Muscle layer of colon (tissue), 2 donors: Measurements from ENCODE around the gene MED25.

Source experiments
- H3K27ac ChIP-seq: one replicate; pipeline ENCODE4 v1.7.0; 2013; ENCODE audit warnings: low read depth, mild to moderate bottlenecking, low read length, moderate library complexity
- H3K27me3 ChIP-seq, 2 donors: one replicate each; pipeline ENCODE4 v1.7.0; 2013; ENCODE audit warnings: low read length in 2 of 2, mild to moderate bottlenecking in 2 of 2; ENCODE audit not compliant: insufficient read depth in 2 of 2, control insufficient read depth in 1 of 2
- H3K36me3 ChIP-seq: one replicate; pipeline ENCODE4 v1.7.0; 2013; ENCODE audit warnings: mild to moderate bottlenecking, low read length; ENCODE audit not compliant: insufficient read depth
- H3K4me1 ChIP-seq: one replicate; pipeline ENCODE4 v1.7.0; 2013; ENCODE audit warnings: mild to moderate bottlenecking, low read length; ENCODE audit not compliant: insufficient read depth
- H3K4me3 ChIP-seq, 2 donors: one replicate each; pipeline ENCODE4 v1.7.0; 2013; ENCODE audit warnings: low read length in 2 of 2, low read depth in 1 of 2, mild to moderate bottlenecking in 1 of 2, moderate library complexity in 1 of 2
- H3K9ac ChIP-seq: one replicate; pipeline ENCODE4 v1.7.0; 2013; ENCODE audit warnings: low read length
- H3K9me3 ChIP-seq: one replicate; pipeline ENCODE4 v1.7.0; 2013; ENCODE audit warnings: mild to moderate bottlenecking, low read length
- donor health status: abdominal sarcoma.
- donor health status: Adenocarcinoma of cecum.

The MED25 gene

DNA sequence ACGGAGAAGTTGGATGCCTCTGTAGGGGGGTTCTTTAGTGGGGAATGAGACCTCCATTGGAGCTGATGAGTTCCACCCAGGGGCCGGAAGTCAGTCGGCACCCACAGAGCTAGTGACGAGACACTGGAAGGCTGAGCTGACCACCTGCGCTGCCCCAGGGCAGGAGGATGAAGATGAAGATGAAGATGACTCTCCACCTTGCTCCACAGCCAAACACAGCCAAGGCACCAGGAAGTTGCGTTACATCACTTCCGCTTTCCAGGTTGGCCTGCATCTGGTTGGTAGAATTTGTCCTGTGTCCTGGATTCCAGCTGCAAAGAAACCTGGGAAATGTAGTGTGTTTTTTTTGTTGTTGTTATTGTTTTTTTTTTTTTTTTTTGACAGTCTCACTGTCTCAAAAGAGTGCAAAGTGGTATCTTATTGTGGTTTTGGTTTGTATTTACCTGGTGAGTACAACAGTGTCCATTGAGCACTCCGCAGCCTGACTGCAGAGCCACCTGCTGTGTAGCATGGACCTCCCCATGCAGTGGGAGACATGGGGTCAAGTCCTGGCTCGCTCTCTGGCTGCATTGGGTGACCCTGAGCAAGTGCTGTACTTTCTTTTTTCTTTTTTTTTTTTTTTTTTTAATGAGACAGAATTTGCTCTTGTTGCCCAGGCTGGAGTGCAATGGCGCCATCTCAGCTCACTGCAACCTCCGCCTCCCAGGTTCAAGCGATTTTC, 61.3 kb downstream of the MED25 start:
- Histone ChIP-seq H3K4me1 (peaks cover 19% of the 10 kb centered on the region), H3K4me3 (no peak overlapping the region), H3K27ac (no peak overlapping the region), H3K9me3 (no peaks in the 10 kb centered on the region), H3K36me3 (peaks cover 59% of the 10 kb centered on the region), H3K9ac (no peak overlapping the region), H3K27me3 (no peaks in the 10 kb centered on the region)

DNA sequence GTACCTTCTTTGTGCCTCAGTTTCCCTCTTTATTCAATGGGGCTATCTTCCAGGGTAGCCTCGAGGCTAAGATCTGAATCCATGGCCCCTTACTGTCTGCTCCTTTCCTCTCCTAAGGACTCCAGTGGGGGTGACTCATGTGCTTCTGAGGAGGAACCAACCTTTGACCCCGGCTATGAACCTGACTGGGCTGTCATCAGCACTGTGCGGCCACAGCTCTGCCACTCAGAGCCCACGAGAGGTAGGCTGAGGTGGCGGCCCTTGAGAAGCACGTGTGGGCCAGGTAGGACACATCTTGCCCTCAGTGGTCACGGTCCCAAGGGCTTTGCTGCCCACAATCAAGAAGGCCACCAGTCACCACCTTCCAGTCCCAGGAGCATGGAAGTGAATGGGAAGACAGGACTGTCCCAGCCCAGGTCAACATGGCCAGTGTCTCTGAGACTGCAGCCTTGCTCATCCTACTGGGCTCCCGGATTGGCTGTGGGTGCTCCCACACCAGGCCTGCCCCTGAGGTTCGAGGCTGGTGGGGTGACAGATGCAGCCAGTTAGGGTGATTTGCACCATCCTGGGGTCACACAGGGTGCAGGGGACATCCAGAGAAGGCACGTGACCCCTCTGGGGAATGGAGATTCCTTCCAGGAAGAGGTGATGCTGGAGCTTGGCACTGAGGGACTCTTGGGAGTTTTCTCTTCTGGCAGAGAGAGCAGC, 62.2 kb downstream of the MED25 start:
- Histone ChIP-seq H3K36me3 (peaks cover 64% of the 10 kb centered on the region), H3K9ac (no peak overlapping the region), H3K4me3 (no peak overlapping the region), H3K27me3 (no peaks in the 10 kb centered on the region), H3K9me3 (no peaks in the 10 kb centered on the region), H3K27ac (no peak overlapping the region), H3K4me1 (peaks cover 17% of the 10 kb centered on the region)

DNA sequence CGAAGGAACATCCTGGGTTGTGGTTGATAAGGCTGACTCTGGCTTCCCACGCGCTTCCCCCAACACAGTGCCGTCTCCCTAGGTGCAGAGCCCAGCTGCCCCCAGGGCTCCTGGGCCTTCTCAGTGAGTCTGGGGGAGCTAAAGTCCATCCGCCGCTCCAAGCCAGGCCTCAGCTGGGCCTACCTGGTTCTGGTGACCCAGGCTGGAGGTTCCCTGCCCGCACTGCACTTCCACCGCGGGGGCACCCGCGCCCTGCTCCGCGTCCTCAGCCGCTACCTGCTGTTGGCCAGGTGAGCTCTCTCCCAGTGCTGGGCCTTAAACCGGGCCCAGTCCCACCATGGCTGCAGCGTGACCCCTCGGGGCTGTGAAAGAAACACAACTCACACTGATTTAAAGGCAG, 63.1 kb downstream of the MED25 start:
- no peaks in the 10 kb centered on the region for H3K9me3 ChIP-seq

DNA sequence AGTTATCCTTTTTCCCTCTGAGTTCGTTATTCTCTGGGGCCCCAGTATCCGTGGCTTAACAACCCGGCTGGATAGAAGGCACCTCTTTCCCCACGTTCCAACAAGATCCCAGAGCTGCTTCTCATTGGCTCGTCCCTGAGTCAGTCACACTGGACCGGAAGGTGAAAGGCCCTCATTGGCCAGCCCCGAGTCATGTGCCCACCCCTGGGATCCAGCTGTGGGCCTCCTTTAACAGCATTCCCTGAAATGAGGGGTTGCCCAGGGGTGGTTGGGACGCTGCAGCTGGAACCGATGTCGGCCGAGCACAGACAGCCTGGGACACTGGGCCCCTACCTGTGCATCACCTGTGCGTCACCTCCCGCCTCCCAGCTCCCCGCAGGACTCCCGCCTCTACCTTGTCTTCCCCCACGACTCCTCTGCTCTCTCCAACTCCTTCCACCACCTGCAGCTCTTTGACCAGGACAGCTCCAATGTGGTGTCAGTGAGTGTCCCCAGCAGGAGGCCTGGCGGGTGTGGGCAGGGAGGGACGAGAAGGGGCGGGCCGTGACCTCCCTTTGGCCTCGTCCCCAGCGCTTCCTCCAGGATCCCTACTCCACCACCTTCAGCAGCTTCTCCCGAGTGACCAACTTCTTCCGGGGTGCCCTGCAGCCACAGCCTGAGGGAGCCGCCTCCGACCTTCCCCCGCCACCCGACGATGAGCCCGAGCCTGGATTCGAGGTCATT, 63.7 kb downstream of the MED25 start:
- Histone ChIP-seq H3K36me3 (peaks cover 64% of the 10 kb centered on the region), H3K27ac (no peak overlapping the region), H3K4me3 (no peak overlapping the region), H3K4me1 (peaks cover 13% of the 10 kb centered on the region), H3K9ac (no peak overlapping the region), H3K27me3 (no peaks in the 10 kb centered on the region), H3K9me3 (no peaks in the 10 kb centered on the region)

More for the DNA sequence above, 63.1 kb downstream of the MED25 start:
- H3K4me1 ChIP-seq, result peaks cover 13% of the 10 kb centered on the region
- H3K36me3 ChIP-seq, result peaks cover 64% of the 10 kb centered on the region
- H3K4me3 ChIP-seq, result no peak overlapping the region
- H3K27ac ChIP-seq, result no peak overlapping the region
- no peaks in the 10 kb centered on the region for H3K27me3 ChIP-seq
- no peak overlapping the region for H3K9ac ChIP-seq

DNA sequence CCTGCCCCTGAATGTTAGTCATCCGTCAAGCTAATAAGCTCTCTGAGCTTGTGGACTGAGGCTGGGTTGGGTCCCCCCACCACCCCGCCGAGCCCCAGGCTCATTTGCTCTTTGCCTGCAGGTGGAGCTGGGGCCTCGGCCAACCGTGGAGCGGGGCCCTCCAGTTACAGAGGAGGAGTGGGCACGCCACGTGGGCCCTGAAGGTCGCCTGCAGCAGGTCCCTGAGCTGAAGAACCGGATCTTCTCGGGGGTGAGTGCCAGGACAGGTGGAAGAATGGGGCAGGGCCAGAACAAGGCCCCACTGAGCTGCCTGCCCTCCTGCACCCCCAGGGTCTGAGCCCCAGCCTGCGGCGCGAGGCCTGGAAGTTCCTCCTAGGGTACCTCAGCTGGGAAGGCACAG, 64.6 kb downstream of the MED25 start:
- Histone ChIP-seq H3K9ac (no peak overlapping the region), H3K4me1 (peaks cover 13% of the 10 kb centered on the region), H3K9me3 (no peaks in the 10 kb centered on the region), H3K27ac (no peak overlapping the region), H3K27me3 (no peaks in the 10 kb centered on the region), H3K4me3 (no peak overlapping the region), H3K36me3 (peaks cover 64% of the 10 kb centered on the region)

DNA sequence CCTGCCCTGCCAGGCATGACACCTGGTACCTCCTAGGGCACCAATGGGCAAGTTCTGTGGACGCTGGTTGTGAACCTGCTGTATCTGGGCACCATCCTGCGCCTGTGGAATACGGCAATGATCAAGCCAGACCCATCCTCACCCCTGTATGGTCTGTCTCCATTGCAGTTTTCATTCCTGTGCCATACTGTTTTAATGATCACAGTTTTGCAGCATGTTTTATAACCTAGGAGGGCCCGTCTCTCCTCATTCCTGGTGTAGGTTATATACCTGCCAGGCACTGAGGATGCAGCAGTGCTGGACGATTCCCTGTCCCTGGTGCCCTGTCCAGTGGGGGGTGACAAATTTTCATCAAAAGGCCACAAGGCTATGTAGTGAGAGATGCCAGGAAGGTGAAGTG, 65.0 kb downstream of the MED25 start:
- Histone ChIP-seq H3K9ac (no peak overlapping the region), H3K9me3 (no peaks in the 10 kb centered on the region), H3K27me3 (no peaks in the 10 kb centered on the region), H3K27ac (no peak overlapping the region), H3K4me3 (no peak overlapping the region), H3K4me1 (peaks cover 13% of the 10 kb centered on the region), H3K36me3 (peaks cover 64% of the 10 kb centered on the region)

DNA sequence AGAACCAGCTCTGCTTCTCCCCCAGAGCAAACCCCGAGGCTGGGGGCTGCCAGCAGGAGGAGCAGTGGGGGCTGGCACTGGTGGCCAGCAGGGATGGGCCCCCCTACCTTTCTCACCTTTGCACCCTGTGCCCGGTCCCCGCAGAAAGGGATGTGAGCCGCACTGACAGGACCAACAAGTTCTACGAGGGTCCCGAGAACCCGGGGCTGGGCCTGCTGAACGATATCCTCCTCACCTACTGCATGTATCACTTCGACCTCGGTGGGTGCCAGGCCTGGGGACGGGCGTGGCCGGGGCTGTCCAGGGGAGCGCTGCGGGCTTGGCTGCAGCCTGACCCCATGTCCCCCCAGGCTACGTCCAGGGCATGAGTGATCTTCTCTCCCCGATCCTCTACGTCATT, 66.0 kb downstream of the MED25 start:
- H3K27me3 ChIP-seq, result no peaks in the 10 kb centered on the region
- peaks cover 57% of the 10 kb centered on the region for H3K36me3 ChIP-seq
- H3K27ac ChIP-seq, result no peak overlapping the region
- H3K4me3 ChIP-seq, result no peak overlapping the region
- H3K9ac ChIP-seq, result no peak overlapping the region
- no peaks in the 10 kb centered on the region for H3K9me3 ChIP-seq
- peaks cover 4% of the 10 kb centered on the region for H3K4me1 ChIP-seq

DNA sequence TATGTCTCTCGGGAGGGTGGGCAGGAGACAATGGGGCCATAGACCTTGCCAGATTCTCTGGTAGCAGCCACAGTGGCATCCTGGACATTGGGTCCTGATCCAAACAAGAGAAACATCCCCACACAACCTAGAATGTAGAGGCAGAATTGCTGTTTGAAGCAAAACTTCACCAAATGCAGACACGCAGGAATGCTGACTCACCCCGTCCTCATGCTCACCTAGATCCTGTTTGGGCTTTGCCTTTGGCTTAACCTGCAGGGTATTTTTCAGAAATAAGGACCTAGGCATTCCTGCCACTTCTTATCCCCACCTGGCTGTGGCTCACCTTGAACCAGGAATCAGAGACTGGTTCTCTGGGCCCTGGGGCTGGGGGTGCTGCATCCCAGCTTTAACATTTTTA, 66.7 kb downstream of the MED25 start:
- Histone ChIP-seq H3K4me3 (no peak overlapping the region), H3K9ac (no peak overlapping the region), H3K27me3 (peaks cover 0 to 4% of the 10 kb centered on the region in 2 donors), H3K9me3 (no peaks in the 10 kb centered on the region), H3K36me3 (peaks cover 51% of the 10 kb centered on the region), H3K27ac (no peak overlapping the region), H3K4me1 (no peaks in the 10 kb centered on the region)
